NT2/D1 (cell line): ENCODE measurements around the gene ELP4.

Source experiments
- SUZ12 ChIP-seq: IDR thresholded peaks from 2 replicates; pipeline ENCODE4 v1.6.1; 2011; ENCODE audit not compliant: insufficient read length, insufficient read depth; ENCODE audit errors: extremely low read depth
- YY1 ChIP-seq: IDR thresholded peaks from 2 replicates; pipeline ENCODE4 v1.6.1; 2011; ENCODE audit not compliant: insufficient read length, insufficient read depth
- ZNF274 ChIP-seq: IDR thresholded peaks from 2 replicates; pipeline ENCODE4 v1.6.1; 2011; ENCODE audit warnings: mild to moderate bottlenecking, low read depth, low read length

DNA sequence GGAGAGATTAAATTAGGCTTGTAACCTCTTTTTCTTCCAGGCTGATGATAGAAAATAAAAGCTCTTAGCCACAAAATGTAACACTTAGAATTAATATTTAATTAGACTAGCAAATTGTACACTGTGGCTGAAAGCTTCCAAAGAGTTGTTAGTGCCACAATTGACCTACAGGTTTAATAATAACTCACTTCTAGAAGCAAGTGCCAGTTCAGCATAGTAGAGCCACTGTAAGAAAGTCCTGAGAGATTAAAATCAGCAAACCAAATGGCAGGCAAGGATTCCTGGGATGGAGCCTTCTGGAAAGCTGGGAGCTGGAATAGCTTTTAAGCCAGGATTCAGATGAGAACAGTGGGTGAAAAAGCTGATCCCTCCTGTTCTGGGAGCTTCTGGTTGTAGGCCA, 131.0 kb downstream of the ELP4 start:
- TF ChIP-seq YY1 = no peak
- TF ChIP-seq ZNF274 = no peak
- TF ChIP-seq SUZ12 = no peak
